GM13976 (cell line): Measurements from ENCODE around the gene SRP14.

Experiments used
- DNase-seq: peaks from one replicate; pipeline ENCODE4 v3.0.0; 2012; ENCODE audit warnings: low spot score
- CTCF ChIP-seq: IDR thresholded peaks from 2 replicates; pipeline ENCODE4 v1.5.1; 2012; ENCODE audit warnings: borderline replicate concordance, mild to moderate bottlenecking; ENCODE audit not compliant: insufficient read depth; ENCODE audit errors: extremely low read depth, missing control alignments, control extremely low read depth
- in situ Hi-C: fragments of 300-500 bp; cut with MboI; formaldehyde crosslinking; loops from one replicate; pipeline ENCODE4 v1.12.0; 2022; ENCODE audit warnings: low sequenced_read_pairs, mixed read lengths, inconsistent platforms; ENCODE audit not compliant: unreplicated experiment

SRP14 gene

GRCh38 chr15:40008061-40008765 is 30.8 kb downstream of the SRP14 start:
- no peak for TF ChIP-seq CTCF
- DNase-seq: no peak
- in situ Hi-C loops: loop anchor here (25.0 kb wide), 1 partner anchor 96 kb away; the partner anchor contains the start of gene GPR176

- DNase-seq: no peak
- TF ChIP-seq CTCF: no peak
- in situ Hi-C loops: loop anchor here (25.0 kb wide), 1 partner anchor 94 kb away; the partner anchor contains the start of gene GPR176
These were observed 32.3 kb downstream of the SRP14 start for GRCh38 chr15:40006646-40007045.

- DNase-seq: no peak
- in situ Hi-C loops: loop anchor here (25.0 kb wide), 1 partner anchor 94 kb away; the partner anchor contains the start of gene GPR176
- TF ChIP-seq CTCF: no peak
These were observed 33.0 kb downstream of the SRP14 start for GRCh38 chr15:40006003-40006402.

GRCh38 chr15:40003116-40003916 is 35.7 kb downstream of the SRP14 start:
- DNase-seq: no peak
- in situ Hi-C loops: loop anchor here (25.0 kb wide), 1 partner anchor 91 kb away; the partner anchor contains the start of gene GPR176
- TF ChIP-seq CTCF: no peak

GRCh38 chr15:40002295-40002694 is 36.7 kb downstream of the SRP14 start:
- no peak for DNase-seq
- in situ Hi-C loops: loop anchor here (25.0 kb wide), 1 partner anchor 90 kb away; the partner anchor contains the start of gene GPR176

More at GRCh38 chr15:40002295-40002694, 36.7 kb downstream of the SRP14 start:
- no peak for TF ChIP-seq CTCF
